SK-N-MC (cell line): ENCODE results near the gene LRP4.

Source experiments
- DNase-seq: peaks from one replicate; pipeline ENCODE4 v3.0.0-alpha.2; 2011; ENCODE audit warnings: low read depth, low spot score
- H3K27ac ChIP-seq: fragments of 200-600 bp; sonication (generic); 2 replicates; pipeline ENCODE4 v1.5.1; 2016; ENCODE audit warnings: mixed run types
- H3K36me3 ChIP-seq: fragments of 200-600 bp; sonication (generic); 2 replicates; pipeline ENCODE4 v1.6.1; 2017; ENCODE audit warnings: antibody characterized with exemption, low read length, mixed read lengths; ENCODE audit not compliant: insufficient read depth
- H3K4me3 ChIP-seq: fragments of 200-600 bp; sonication (generic); 2 replicates; pipeline ENCODE4 v1.5.1; 2016
- H3K9ac ChIP-seq: fragments of 200-600 bp; sonication (generic); 2 replicates; pipeline ENCODE4 v1.8.0; 2017; ENCODE audit warnings: mixed run types, mixed read lengths; ENCODE audit not compliant: insufficient read length
- H3K9me3 ChIP-seq: fragments of 200-600 bp; sonication (generic); 2 replicates; pipeline ENCODE4 v1.6.1; 2017; ENCODE audit warnings: low read depth, mild to moderate bottlenecking, antibody characterized with exemption, low read length, moderate library complexity, mixed read lengths
- EZH2 ChIP-seq: fragments of 200-600 bp; sonication (generic); IDR thresholded peaks from one replicate; pipeline ENCODE4 v1.6.1; 2017; ENCODE audit warnings: antibody characterized with exemption
- FOXP2 ChIP-seq: optimal IDR thresholded peaks from 2 replicates; pipeline ENCODE3; 2011; ENCODE audit warnings: mild to moderate bottlenecking, moderate library complexity; ENCODE audit not compliant: insufficient read depth; ENCODE audit errors: extremely low read length, control extremely low read depth
- POLR2AphosphoS5 ChIP-seq: IDR thresholded peaks from 2 replicates; pipeline ENCODE4 v1.6.1; 2012; ENCODE audit warnings: mild to moderate bottlenecking, low read depth, low read length, borderline replicate concordance

Gene LRP4

DNA sequence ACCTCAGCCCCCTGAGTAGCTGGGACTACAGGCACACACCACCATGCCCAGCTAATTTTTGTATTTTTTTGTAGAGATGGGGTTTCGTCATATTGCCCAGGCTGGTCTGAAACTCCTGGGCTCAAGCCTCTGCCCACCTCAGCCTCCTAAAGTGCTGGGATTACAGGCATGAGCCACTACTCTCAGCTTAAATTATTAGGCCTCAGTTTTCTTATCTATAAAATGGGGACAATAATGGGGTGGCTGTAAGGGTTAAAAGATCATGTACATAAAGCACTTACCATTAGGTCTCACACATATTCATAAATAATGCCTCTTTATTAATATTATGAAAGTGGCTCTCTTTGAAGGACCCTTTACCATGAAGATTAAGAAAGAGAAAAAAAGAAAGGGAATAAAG lies 40.8 kb downstream of the LRP4 start:
- H3K27ac ChIP-seq = no peak overlapping the region
- no peak for DNase-seq
- H3K36me3 ChIP-seq = peaks cover 38% of the 10 kb centered on the region; the same call in 1 of the 2 replicates
- H3K9ac ChIP-seq = no peak overlapping the region
- no peak for TF ChIP-seq EZH2
- no peak for TF ChIP-seq POLR2AphosphoS5
- TF ChIP-seq FOXP2 = no peak
- no peak overlapping the region for H3K4me3 ChIP-seq
- no peaks in the 10 kb centered on the region for H3K9me3 ChIP-seq

DNA sequence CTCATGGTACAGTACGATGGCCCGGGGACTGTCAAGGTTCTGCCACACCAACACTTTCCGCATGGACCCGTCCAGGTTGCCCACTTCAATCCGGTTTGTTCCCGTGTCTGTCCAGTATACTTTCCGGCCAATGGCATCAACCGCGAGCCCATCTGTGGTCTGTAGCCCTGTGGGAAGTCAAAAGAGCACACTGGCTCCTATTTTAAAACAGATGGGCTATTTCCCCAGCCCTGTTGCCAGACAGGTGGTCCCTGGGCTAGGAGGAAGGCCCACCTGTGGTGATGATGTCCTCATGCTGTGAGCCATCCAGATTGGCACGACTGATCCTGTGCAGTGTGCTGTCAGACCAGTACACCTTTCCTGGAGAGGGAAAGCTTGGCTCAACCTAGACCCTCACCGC lies 41.9 kb downstream of the LRP4 start:
- H3K27ac ChIP-seq = no peak overlapping the region
- DNase-seq = no peak
- no peak overlapping the region for H3K9ac ChIP-seq
- no peaks in the 10 kb centered on the region for H3K9me3 ChIP-seq
- TF ChIP-seq EZH2 = no peak
- TF ChIP-seq POLR2AphosphoS5 = no peak
- H3K4me3 ChIP-seq = no peak overlapping the region
- H3K36me3 ChIP-seq = peaks cover 42% of the 10 kb centered on the region; the same call in 1 of the 2 replicates

DNA sequence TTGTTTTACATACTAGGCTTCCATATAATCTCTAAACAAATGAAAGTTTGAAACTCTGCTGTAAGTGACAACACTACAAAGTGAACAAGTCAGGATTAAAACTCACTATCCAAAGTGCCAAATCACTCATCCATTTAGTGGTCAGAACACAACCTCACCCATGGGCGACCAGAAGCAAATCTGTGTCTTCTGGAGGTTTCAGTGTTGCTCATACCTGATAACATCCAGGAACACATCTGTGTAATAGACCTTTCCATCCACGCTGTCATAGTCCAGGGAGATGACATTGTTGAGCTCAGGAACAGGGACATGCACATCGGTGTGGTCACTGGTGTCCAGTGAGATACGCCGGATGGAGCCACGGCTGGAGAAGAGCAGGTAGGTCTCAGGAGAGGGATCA lies 43.8 kb downstream of the LRP4 start:
- H3K4me3 ChIP-seq = no peak overlapping the region
- no peaks in the 10 kb centered on the region for H3K9me3 ChIP-seq
- no peak for DNase-seq
- peaks cover 42% of the 10 kb centered on the region; the same call in 1 of the 2 replicates for H3K36me3 ChIP-seq
- no peak overlapping the region for H3K9ac ChIP-seq
- no peak for TF ChIP-seq EZH2
- no peak for TF ChIP-seq POLR2AphosphoS5
- no peak for TF ChIP-seq FOXP2
- no peak overlapping the region for H3K27ac ChIP-seq

DNA sequence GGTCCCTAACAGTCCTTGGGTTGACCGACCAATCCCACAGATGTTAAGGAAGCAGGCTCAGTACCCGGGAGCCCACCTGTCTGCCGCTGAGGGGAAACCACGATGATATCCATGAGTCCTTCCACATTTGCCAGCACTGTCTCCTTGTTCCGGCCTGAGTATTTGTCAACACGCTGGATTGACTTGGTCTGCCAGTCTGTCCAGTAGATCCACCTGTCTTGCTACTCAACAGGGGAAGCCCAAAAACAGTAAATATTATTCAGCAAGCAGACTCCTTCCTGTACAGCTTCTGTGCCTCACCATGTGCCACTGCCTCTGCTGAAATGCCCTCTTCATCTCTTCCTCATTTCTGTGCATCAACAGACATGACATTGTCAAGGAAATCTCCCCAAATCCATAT lies 49.4 kb downstream of the LRP4 start:
- TF ChIP-seq POLR2AphosphoS5 (no peak), EZH2 (no peak), FOXP2 (no peak)
- H3K36me3 ChIP-seq = peaks cover 38% of the 10 kb centered on the region
- no peak for DNase-seq
- H3K27ac ChIP-seq = no peak overlapping the region
- H3K4me3 ChIP-seq = no peak overlapping the region
- H3K9me3 ChIP-seq = no peaks in the 10 kb centered on the region
- no peak overlapping the region for H3K9ac ChIP-seq

DNA sequence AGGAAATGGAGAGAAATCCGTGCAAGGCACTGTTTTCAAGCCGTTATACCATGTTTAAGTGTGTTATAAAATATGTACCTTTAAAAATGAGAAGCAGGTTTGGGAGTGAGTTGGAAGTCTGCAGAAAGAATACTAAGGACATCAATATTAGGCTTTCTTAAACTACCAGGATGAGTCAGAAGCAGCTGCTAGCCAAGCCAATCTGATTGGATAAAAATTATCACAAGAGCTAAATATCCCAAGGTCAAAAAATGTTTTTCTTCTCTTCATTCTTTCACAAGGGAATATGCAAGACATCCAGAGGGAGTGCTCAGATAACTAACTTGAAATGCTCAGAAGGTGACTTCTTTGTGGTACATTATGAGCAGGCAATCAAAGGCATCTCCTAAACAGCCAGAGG lies 53.0 kb downstream of the LRP4 start:
- Histone ChIP-seq H3K36me3 (peaks cover 39% of the 10 kb centered on the region), H3K9ac (no peak overlapping the region), H3K9me3 (no peaks in the 10 kb centered on the region), H3K4me3 (no peak overlapping the region), H3K27ac (no peak overlapping the region)
- DNase-seq = no peak
- TF ChIP-seq POLR2AphosphoS5 (no peak), EZH2 (no peak), FOXP2 (no peak)

DNA sequence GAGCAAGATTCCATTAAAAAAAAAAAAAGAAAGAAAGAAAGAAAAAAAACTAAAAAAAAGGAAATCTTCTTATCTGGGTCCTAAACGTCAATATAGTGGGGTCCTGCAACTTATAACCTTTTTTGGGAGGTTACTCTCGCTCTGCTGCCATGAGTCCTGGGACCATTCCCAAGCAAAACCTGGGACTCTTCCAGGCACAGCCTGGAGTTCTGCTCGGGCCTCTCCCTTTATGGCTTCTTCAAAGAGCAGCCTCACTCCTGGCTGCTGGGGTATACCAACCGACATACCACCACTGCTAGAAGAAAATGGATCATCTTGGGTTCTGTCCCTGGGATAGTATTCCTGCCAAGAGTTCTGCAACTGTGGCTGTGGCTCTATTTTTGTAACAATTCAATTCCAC lies 58.1 kb downstream of the LRP4 start:
- Histone ChIP-seq H3K9me3 (no peaks in the 10 kb centered on the region), H3K27ac (no peak overlapping the region), H3K9ac (no peak overlapping the region), H3K36me3 (peaks cover 38% of the 10 kb centered on the region), H3K4me3 (no peak overlapping the region)
- TF ChIP-seq EZH2 (no peak), POLR2AphosphoS5 (no peak), FOXP2 (no peak)
- no peak for DNase-seq

DNA sequence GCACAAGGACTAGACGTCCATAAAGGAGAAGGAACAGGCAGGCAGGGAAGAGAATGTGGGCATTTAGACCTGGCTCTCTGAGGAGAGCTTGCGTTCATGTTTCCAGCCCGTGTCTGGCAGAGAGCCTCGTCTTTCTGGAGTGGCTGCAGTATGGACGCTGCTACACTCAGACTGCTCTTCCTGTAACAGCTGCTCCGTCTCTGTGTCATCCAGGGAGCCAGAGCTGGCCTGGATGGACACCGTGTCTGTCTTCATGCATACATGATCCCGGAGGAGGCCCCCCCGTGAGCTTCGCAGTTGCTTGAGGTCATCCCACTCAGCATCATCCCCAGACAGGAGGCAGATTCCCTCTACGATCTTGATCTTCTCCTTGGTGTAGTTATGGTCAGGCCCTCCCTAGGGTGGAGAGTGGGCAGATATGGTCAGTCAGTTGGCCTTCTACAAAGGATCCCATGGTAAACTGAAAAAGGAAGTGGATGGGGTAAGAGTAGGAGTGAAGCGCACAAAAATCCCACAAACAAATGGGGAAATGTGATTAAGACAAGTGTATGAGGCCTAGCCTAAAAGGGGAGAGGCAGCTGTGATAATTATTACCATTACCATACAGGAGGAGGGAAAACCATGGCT lies 59.3 kb downstream of the LRP4 start:
- H3K9ac ChIP-seq = no peak overlapping the region
- TF ChIP-seq FOXP2 = no peak
- no peak for TF ChIP-seq POLR2AphosphoS5
- no peak for TF ChIP-seq EZH2
- no peak overlapping the region for H3K4me3 ChIP-seq
- DNase-seq = no peak
- H3K36me3 ChIP-seq = peaks cover 27% of the 10 kb centered on the region
- no peaks in the 10 kb centered on the region for H3K9me3 ChIP-seq
- no peak overlapping the region for H3K27ac ChIP-seq

DNA sequence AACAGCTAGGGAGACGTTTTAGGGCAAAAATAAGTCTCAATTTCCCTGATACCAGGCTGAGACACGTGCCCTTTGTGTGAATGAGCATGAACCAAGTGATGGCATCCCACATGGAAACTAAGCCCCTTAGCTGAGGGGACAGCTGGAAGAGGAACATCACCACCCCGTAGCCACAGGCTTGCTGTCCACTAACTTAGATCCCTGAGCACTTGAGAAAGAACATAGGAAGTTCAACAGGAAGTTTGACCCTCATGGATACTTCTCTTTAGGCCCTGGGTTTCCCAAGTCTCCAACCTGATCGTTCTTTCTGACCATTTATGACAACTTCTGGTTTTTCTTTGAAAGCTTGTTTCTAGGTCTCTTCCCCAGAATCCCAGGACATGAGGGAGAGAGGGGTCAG lies 60.7 kb downstream of the LRP4 start:
- Histone ChIP-seq H3K27ac (no peak overlapping the region), H3K4me3 (no peak overlapping the region), H3K36me3 (peaks cover 21% of the 10 kb centered on the region), H3K9me3 (no peaks in the 10 kb centered on the region), H3K9ac (no peak overlapping the region)
- TF ChIP-seq FOXP2 (no peak), EZH2 (no peak), POLR2AphosphoS5 (no peak)
- DNase-seq = no peak

DNA sequence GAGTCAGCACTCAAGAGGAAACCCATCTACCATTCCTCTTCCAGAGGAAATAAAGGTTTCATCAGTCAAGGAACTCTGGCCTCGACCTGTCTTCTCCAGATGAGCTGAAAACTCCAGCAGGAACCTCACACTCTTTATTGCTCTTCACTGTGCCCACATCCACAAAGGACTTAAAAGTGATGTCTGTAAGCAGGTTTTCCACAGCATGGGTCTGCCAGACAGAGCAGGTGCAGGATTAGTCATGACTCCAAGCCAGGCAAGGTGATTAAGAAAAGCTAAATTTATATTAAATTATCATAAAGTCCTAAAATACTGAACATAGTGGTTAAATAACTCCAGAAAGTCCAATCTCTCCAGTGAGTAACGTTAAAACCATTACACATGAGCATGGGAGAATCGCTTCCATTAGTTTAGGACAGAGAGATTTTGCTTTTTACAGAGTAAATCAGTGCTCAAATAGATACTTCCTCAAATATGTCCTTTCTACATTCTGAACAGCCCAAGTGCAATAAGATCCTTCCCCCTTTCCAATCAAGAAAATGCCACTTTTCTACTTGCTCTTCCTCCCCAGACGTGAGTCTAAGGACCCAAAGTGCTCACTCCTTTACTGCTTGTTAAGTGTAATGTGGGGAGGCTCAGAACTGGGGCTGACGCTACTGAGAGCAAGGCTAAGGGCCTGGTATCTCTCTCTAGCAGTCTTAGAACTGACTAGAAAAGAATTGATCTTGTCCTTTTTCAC lies 61.6 kb downstream of the LRP4 start:
- TF ChIP-seq POLR2AphosphoS5 = no peak
- TF ChIP-seq FOXP2 = no peak
- TF ChIP-seq EZH2 = no peak

More for the DNA sequence above, 61.6 kb downstream of the LRP4 start:
- Histone ChIP-seq H3K27ac (no peak overlapping the region), H3K9me3 (no peaks in the 10 kb centered on the region), H3K4me3 (no peak overlapping the region), H3K36me3 (peaks cover 14% of the 10 kb centered on the region; the same call in 1 of the 2 replicates), H3K9ac (no peak overlapping the region)
- no peak for DNase-seq
